Karpas-422 (cell line): ENCODE results near the gene AOPEP. TPM values are rescaled to one million over a fixed set of nuclear protein-coding genes. Genes with fewer than 3 reads are reported as not detected.
"Not testable (repeated sequence)": the region's sequence is repeated elsewhere in the genome, so short reads cannot be mapped to it uniquely, and the experiment has no call there.

ENCODE experiments used
- DNase-seq: peaks from one replicate; pipeline ENCODE4 v3.0.0-alpha.2; 2015
- H2AFZ ChIP-seq: fragments of 200-600 bp; sonication (generic); 2 replicates; pipeline ENCODE4 v1.6.1; 2014; ENCODE audit warnings: antibody characterized with exemption, low read length, mixed read lengths
- H3K27ac ChIP-seq: fragments of 200-600 bp; sonication (generic); 2 replicates; pipeline ENCODE4 v1.5.1; 2014; ENCODE audit warnings: mild to moderate bottlenecking, low read length, moderate library complexity
- H3K27me3 ChIP-seq: fragments of 200-600 bp; sonication (generic); 2 replicates; pipeline ENCODE4 v1.6.1; 2014; ENCODE audit warnings: low read length, mixed read lengths
- H3K36me3 ChIP-seq: fragments of 200-600 bp; sonication (generic); 2 replicates; pipeline ENCODE4 v1.6.1; 2014; ENCODE audit warnings: low read length, mixed read lengths; ENCODE audit not compliant: insufficient read depth
- H3K4me1 ChIP-seq: fragments of 200-600 bp; sonication (generic); 2 replicates; pipeline ENCODE4 v1.6.1; 2014; ENCODE audit warnings: mild to moderate bottlenecking, low read length, mixed read lengths
- H3K4me2 ChIP-seq: fragments of 200-600 bp; sonication (generic); 2 replicates; pipeline ENCODE4 v1.6.1; 2014; ENCODE audit warnings: low read length, low read depth, mild to moderate bottlenecking; ENCODE audit not compliant: poor library complexity, severe bottlenecking
- H3K4me3 ChIP-seq: fragments of 200-600 bp; sonication (generic); 2 replicates; pipeline ENCODE4 v1.5.1; 2014; ENCODE audit warnings: mild to moderate bottlenecking, antibody characterized with exemption, low read length, mixed read lengths
- H3K79me2 ChIP-seq: fragments of 200-600 bp; sonication (generic); 2 replicates; pipeline ENCODE4 v1.6.1; 2014; ENCODE audit warnings: mild to moderate bottlenecking, low read length, mixed read lengths
- H3K9ac ChIP-seq: fragments of 200-600 bp; sonication (generic); 2 replicates; pipeline ENCODE4 v1.6.0; 2014; ENCODE audit warnings: low read length
- H3K9me2 ChIP-seq: fragments of 200-600 bp; sonication (generic), shearing (Covaris generic); replicated peaks from 2 replicates; pipeline ENCODE4 v1.6.0; 2014; ENCODE audit warnings: mild to moderate bottlenecking, low read length, moderate library complexity; ENCODE audit not compliant: insufficient read depth
- H3K9me3 ChIP-seq: fragments of 300-700, 200-600 bp; sonication (generic); 2 replicates; pipeline ENCODE4 v1.6.1; 2014; ENCODE audit warnings: low read length, mixed read lengths
- H4K20me1 ChIP-seq: fragments of 200-600 bp; sonication (generic); 2 replicates; pipeline ENCODE4 v1.6.1; 2014; ENCODE audit warnings: mild to moderate bottlenecking, antibody characterized with exemption, low read length, low read depth; ENCODE audit not compliant: insufficient read depth
- total RNA-seq: library from RNA; depleted of rRNA; stranded (reverse); fragments of >200 nt; shearing (Covaris generic); gene quantifications from 2 replicates; pipeline ENCODE4 v1.2.3, GENCODE V29; 2014; ENCODE audit warnings: low replicate concordance

The AOPEP gene
- total RNA-seq, 1 experiment from 2014 or later: 22.7 TPM

DNA sequence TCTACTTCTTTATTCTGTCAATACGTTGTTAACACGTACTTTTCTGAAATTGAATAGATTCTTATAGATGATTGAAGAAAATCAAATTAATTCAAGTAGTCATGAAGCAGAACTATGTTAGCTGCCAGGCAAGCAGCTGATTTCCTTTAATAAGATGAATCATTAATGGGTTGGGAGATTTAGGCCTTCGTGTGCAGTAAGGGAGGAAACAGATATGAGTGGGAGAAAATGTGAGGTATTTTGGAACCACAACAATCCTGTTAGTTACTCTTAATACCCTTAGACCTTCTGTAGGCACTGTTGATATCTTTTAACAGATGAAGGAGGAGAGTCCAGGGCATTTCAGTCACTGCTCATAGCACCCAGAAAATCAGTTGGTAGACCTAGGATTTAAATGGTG, 121.0 kb downstream of the AOPEP start:
- H3K4me2 ChIP-seq: no peak overlapping the region
- no peaks in the 10 kb centered on the region for H3K27me3 ChIP-seq

DNA sequence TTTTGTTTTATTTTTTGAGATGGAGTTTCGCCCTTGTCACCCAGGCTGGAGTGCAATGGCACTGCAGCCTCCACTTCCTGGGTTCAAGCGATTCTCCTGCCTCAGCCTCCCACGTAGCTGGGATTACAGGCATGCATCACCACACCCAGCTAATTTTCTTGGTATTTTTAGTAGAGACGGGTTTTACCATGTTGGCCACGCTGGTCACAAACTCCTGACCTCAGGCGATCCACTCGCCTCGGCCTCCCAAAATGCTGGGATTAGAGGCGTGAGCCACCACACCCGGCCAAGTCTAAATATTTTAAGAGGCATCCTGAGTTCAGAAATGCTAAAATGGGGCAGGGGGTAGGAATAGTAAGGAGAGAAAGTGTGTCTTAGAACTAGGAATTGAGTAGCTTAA, 122.3 kb downstream of the AOPEP start:
- not testable (repeated sequence) for H3K36me3 ChIP-seq, H3K4me3 ChIP-seq, H3K9ac ChIP-seq, H3K79me2 ChIP-seq, H4K20me1 ChIP-seq, DNase-seq, H3K9me2 ChIP-seq, H3K27me3 ChIP-seq, H3K4me1 ChIP-seq, H3K9me3 ChIP-seq, H3K27ac ChIP-seq, H3K4me2 ChIP-seq, H2AFZ ChIP-seq

More for the DNA sequence above, 121.0 kb downstream of the AOPEP start:
- no peaks in the 10 kb centered on the region for H3K4me1 ChIP-seq
- H2AFZ ChIP-seq: no peak overlapping the region
- no peak overlapping the region for H3K4me3 ChIP-seq
- DNase-seq: no peak
- H4K20me1 ChIP-seq: 0 out of 2 replicates have a peak, but pooled peaks cover 6% of the 10 kb centered on the region
- H3K9me2 ChIP-seq: no peaks in the 10 kb centered on the region
- no peaks in the 10 kb centered on the region; the same call in 1 of the 2 replicates for H3K79me2 ChIP-seq
- H3K9me3 ChIP-seq: no peaks in the 10 kb centered on the region
- no peaks in the 10 kb centered on the region for H3K36me3 ChIP-seq
- H3K27ac ChIP-seq: no peak overlapping the region
- no peak overlapping the region for H3K9ac ChIP-seq

DNA sequence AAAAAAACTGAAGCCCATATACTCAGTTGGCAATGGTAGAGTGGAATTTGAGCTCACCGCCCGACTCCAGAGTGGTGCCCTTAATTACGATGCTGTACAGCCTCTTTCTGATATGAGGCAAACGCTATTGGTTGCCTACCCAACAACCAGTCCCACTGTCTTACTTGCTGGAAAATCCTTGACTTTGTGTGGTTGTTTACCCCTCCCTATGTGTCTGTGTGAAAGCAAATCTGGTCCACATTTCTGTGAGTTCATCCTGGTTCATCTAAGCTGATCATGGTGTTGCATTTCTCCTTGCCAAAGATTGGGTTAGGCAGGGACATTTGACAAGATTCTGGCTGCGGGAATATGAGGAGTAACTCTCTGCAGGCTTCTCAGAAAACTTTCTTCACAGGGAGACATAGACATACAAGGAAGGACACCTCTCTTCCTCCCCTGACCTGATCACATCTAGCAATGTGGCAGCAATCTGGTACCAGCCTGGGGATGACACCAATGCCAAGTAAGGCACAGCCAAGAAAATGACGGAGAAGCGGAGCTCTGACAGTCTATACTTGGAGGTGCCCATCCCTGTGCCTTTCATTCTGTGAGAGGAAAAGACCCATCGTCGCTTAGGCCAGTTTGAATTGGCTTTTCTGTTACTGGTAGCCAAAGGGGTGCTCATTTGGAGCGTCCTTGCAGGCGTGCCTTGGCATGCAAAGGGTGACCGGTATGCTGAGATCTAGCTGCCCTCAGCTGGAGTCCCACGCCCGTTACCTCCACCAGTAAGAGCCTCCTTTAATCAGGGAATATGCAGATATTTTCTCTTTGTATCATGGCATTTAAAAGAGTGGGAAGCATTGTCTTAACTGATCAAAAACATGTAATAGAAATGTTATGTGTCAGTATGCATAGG, 124.3 kb downstream of the AOPEP start:
- Histone ChIP-seq H3K4me1 (peaks cover 18% of the 10 kb centered on the region), H3K4me2 (no peak overlapping the region), H3K9me2 (no peaks in the 10 kb centered on the region), H3K27me3 (no peaks in the 10 kb centered on the region), H3K9ac (no peak overlapping the region), H3K27ac (no peak overlapping the region), H3K36me3 (no peaks in the 10 kb centered on the region), H3K79me2 (no peaks in the 10 kb centered on the region), H4K20me1 (0 out of 2 replicates have a peak, but pooled peaks cover 6% of the 10 kb centered on the region), H3K9me3 (no peaks in the 10 kb centered on the region), H2AFZ (no peak overlapping the region), H3K4me3 (no peak overlapping the region)
- no peak for DNase-seq

DNA sequence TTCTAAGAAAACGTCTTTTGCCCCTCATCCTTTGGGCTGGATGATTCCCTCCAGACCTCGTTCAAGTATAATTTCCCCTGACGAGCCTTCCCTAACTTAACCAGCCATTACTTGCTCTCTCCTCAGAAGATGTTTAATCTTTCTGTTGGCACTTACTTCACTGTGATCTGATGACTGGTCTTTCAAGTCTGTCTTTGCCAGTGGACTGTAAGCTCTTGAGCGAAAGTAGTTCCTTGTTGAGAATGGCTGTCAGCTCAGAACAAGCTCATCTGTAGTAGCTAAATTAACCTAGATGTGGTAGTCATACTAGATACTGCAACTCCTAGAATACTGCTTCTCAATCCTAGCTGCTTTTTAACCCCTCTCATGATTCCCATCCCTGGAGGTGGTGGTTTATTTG, 125.0 kb downstream of the AOPEP start:
- Histone ChIP-seq H3K4me2 (no peak overlapping the region), H3K4me3 (no peak overlapping the region), H3K9me3 (no peaks in the 10 kb centered on the region), H3K36me3 (no peaks in the 10 kb centered on the region), H3K9me2 (no peaks in the 10 kb centered on the region), H3K9ac (no peak overlapping the region), H3K4me1 (peaks cover 25% of the 10 kb centered on the region), H2AFZ (no peak overlapping the region), H3K27me3 (no peaks in the 10 kb centered on the region), H3K79me2 (no peaks in the 10 kb centered on the region), H4K20me1 (0 out of 2 replicates have a peak, but pooled peaks cover 6% of the 10 kb centered on the region), H3K27ac (no peak overlapping the region)
- DNase-seq: no peak

DNA sequence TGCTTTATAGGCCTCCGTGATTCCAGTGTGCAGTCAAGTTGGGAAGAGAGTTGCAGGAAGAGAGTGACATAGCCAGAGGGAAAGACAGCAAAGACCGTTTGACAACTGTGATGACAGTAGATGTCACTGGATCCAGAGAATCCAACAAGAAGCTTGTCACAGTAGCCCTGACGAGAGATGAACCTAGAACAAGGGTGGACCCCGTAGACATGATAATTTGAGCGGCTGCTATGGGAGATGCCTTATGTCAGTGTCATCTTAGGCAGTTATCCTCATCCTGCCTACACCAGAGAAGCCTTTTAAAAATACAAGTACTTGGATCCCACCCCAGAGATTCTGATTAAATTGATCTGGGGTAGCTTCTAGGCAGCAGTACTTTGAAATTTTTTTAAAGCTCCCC, 125.4 kb downstream of the AOPEP start:
- no peak overlapping the region for H3K27ac ChIP-seq
- no peak overlapping the region for H3K4me2 ChIP-seq
- H3K9me2 ChIP-seq: no peaks in the 10 kb centered on the region
- 0 out of 2 replicates have a peak, but pooled peaks cover 6% of the 10 kb centered on the region for H4K20me1 ChIP-seq
- no peak for DNase-seq
- no peaks in the 10 kb centered on the region for H3K36me3 ChIP-seq
- no peak overlapping the region for H3K4me3 ChIP-seq
- H3K79me2 ChIP-seq: no peaks in the 10 kb centered on the region
- H3K9ac ChIP-seq: no peak overlapping the region
- H2AFZ ChIP-seq: no peak overlapping the region
- H3K9me3 ChIP-seq: no peaks in the 10 kb centered on the region
- H3K4me1 ChIP-seq: peaks cover 29% of the 10 kb centered on the region
- H3K27me3 ChIP-seq: no peaks in the 10 kb centered on the region

DNA sequence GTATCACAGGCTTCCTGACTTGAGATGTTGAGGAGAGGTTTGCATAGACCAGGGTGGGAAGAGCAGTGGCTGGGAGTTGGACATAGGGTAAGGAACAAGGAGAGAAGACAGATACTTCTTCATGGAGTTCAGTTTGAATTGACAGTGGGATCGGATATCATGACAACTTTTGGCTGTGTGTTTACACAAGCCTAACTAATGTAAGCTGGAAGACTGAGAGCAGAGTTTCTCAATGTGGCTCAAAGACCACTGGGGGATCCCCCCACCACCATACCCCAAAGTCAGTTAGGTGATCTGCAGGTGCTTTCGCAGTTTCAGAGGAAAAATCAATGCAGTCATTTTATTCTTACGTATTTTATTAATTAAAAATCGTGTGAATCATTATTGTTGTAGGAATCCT, 125.9 kb downstream of the AOPEP start:
- no peaks in the 10 kb centered on the region for H3K27me3 ChIP-seq
- H3K9ac ChIP-seq: no peak overlapping the region
- no peaks in the 10 kb centered on the region for H3K36me3 ChIP-seq
- no peak overlapping the region for H3K4me2 ChIP-seq
- H2AFZ ChIP-seq: no peak overlapping the region
- no peak overlapping the region for H3K27ac ChIP-seq
- no peaks in the 10 kb centered on the region for H3K9me2 ChIP-seq
- 0 out of 2 replicates have a peak, but pooled peaks cover 4% of the 10 kb centered on the region for H4K20me1 ChIP-seq
- no peak for DNase-seq
- peaks cover 33% of the 10 kb centered on the region for H3K4me1 ChIP-seq
- H3K79me2 ChIP-seq: no peaks in the 10 kb centered on the region
- H3K9me3 ChIP-seq: no peaks in the 10 kb centered on the region
- no peak overlapping the region for H3K4me3 ChIP-seq

DNA sequence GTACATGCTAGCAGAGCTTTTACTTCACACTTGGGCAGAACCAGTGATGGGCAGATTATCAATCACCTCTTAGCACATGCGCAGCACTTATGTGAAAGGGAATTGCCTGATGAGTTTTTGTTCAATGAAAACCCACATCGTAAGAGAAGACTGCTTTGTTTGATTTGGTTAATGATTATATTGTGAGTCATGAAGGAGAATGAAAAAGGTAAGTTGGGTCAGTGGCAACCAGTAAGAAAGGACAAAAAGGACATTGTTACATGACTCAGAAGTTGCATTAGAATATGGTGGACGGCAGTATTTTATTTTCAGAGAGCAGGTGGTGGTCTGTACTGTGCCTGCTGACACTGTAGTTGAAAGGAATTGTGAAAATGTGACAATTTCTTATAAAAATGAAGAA, 127.4 kb downstream of the AOPEP start:
- H3K4me2 ChIP-seq: no peak overlapping the region

DNA sequence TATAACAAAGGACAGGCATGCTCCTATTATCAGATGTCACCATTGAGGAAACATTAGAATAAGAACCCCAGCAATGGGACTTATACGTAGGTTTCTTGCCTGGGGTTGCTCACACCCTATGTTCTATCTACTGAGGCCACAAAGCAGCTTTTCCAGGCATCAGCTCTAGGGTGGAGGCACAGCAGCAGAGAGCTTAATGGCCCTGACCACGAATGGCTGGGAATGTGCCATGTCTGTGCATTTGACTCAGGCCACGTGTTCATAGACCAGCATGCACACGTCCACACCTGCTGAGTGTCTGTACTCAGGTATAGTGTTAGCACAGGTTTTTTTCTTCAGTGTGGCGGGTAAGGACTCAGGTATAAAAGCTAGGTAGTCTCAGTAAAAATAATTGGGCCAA, 129.4 kb downstream of the AOPEP start:
- Histone ChIP-seq H3K9ac (peak overlapping the region; percentile 33; the same call in 1 of the 2 replicates), H3K4me1 (peaks cover 52% of the 10 kb centered on the region), H3K4me2 (peak overlapping the region; percentile 34), H4K20me1 (0 out of 2 replicates have a peak, but pooled peaks cover 15% of the 10 kb centered on the region), H3K9me3 (no peaks in the 10 kb centered on the region), H3K79me2 (no peaks in the 10 kb centered on the region), H3K4me3 (no peak overlapping the region), H3K27ac (peak overlapping the region; percentile 80), H3K9me2 (no peaks in the 10 kb centered on the region), H2AFZ (no peak overlapping the region), H3K27me3 (no peaks in the 10 kb centered on the region), H3K36me3 (no peaks in the 10 kb centered on the region; the same call in 1 of the 2 replicates)
- DNase-seq: no peak

More for the DNA sequence above, 127.4 kb downstream of the AOPEP start:
- no peaks in the 10 kb centered on the region for H4K20me1 ChIP-seq
- no peaks in the 10 kb centered on the region for H3K79me2 ChIP-seq
- no peak overlapping the region for H3K9ac ChIP-seq
- H3K27ac ChIP-seq: peak overlapping the region; percentile 50
- H3K9me2 ChIP-seq: no peaks in the 10 kb centered on the region
- H3K4me1 ChIP-seq: peaks cover 33% of the 10 kb centered on the region
- no peak for DNase-seq
- no peaks in the 10 kb centered on the region for H3K27me3 ChIP-seq
- no peak overlapping the region for H2AFZ ChIP-seq
- H3K36me3 ChIP-seq: no peaks in the 10 kb centered on the region; the same call in 1 of the 2 replicates
- no peaks in the 10 kb centered on the region for H3K9me3 ChIP-seq
- H3K4me3 ChIP-seq: no peak overlapping the region
